ENCODE results near the gene NOTCH1. TPM values are rescaled to one million over a fixed set of nuclear protein-coding genes. Genes with fewer than 3 reads are reported as not detected.

Gene NOTCH1
- total and polyA plus RNA-seq, 2 of the 8 experiments (the other 6 are each of a cell fraction or from before 2014, with no cell fraction given): 6.9 to 55.6 TPM

DNA sequence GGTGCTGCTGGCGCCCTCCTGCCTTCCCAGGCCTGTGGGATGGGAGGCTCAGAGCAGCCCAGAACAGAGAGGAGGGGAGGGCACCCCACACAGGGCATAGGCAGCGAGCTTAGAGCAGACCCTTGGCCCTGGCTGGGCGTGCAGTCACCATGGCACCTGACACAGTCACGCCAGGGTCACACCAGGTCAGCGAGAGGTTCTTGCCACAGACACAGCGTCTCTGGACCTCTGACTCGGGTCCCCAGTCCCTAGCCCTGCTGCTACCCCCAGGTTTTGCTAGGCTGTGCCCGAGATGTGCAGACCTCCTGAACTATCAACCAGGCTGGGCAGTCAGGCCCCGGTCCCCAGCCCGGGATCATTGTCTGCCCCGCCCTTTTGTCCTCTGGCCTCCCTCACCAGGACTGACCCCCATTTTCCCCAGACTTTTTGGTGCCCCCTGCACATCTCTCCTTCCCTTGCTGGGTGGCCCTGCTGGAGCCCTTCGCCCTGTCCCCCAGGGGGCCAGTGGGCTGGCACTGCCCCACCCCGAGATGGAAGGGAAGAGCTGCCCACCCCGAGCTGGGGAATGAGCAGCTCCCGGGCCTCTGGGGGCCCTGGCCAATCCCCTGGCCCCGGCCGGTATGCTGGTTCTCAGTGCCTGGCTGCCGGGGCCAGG, 24.5 kb upstream of the NOTCH1 start:
- Histone ChIP-seq H3K18ac (ENCODE audit: extremely low read depth, low read length) (peak overlapping the region; percentile 3), H3K27ac (ENCODE audit: low read depth, low read length) (no peak overlapping the region), H3K9me3 (ENCODE audit: insufficient read depth in 2 of 2, low read depth in 1 of 2, low read length in 1 of 2) (no peaks in the 10 kb centered on the region), H4K20me1 (replicated peaks in 1 of 2; ENCODE audit: control insufficient read depth in 1 of 2, insufficient read depth in 2 of 2, low read length in 2 of 2) (peaks cover 0 to 6% of the 10 kb centered on the region in 2 experiments), H3K9ac (replicated peaks in 1 of 4; ENCODE audit: extremely low read depth in 1 of 4, low read depth in 3 of 4, low read length in 3 of 4) (peak overlapping the region in 1 of 4 experiments; percentile 38; a peak in 1 of 7 replicates), H2AK5ac (ENCODE audit: low read depth, low read length) (peak overlapping the region; percentile 100), H3K4me2 (ENCODE audit: insufficient read depth in 1 of 2, low read depth in 2 of 2, low read length in 2 of 2) (no peak overlapping the region), H2BK120ac (replicated peaks; ENCODE audit: low read depth, low read length) (no peak overlapping the region), H3K23me2 (ENCODE audit: low read depth, low read length) (peaks cover 5% of the 10 kb centered on the region), H4K8ac (ENCODE audit: extremely low read depth, insufficient read depth, low read length) (peak overlapping the region; percentile 29; the same call in 1 of the 2 replicates), H3K79me2 (ENCODE audit: control insufficient read depth in 1 of 2, insufficient read depth in 2 of 2, low read length in 2 of 2) (0 out of 4 replicates have a peak, but pooled peaks cover 0 to 2% of the 10 kb centered on the region in 2 experiments), H2AFZ (ENCODE audit: low read length) (no peak overlapping the region), H3K23ac (ENCODE audit: insufficient read length) (no peak overlapping the region), H3K14ac (ENCODE audit: insufficient read length) (no peak overlapping the region), H4K5ac (ENCODE audit: insufficient read length, low read depth, low read length) (no peak overlapping the region), H3K4me1 (replicated peaks in 1 of 4; ENCODE audit: control insufficient read depth in 3 of 4, insufficient read depth in 4 of 4, low read length in 3 of 4) (peaks cover 5 to 65% (median 50%) of the 10 kb centered on the region in 4 experiments), H4K91ac (replicated peaks; ENCODE audit: insufficient read length, low read length) (peak overlapping the region; percentile 99), H2BK20ac (ENCODE audit: low read length) (peak overlapping the region; percentile 92; the same call in 1 of the 2 replicates), H2BK15ac (ENCODE audit: low read length) (peak overlapping the region; percentile 99), H2BK12ac (ENCODE audit: low read depth, low read length) (peak overlapping the region; percentile 100), H3K4me3 (ENCODE audit: extremely low read depth in 1 of 4, insufficient read depth in 2 of 4, low read depth in 3 of 4, low read length in 4 of 4) (no peak overlapping the region), H3K27me3 (replicated peaks in 1 of 4; ENCODE audit: control insufficient read depth in 3 of 4, extremely low read depth in 1 of 4, insufficient read depth in 3 of 4, low read length in 3 of 4) (no peaks in the 10 kb centered on the region; a peak in 1 of 7 replicates), H3K36me3 (ENCODE audit: control insufficient read depth in 2 of 4, insufficient read depth in 4 of 4, low read length in 3 of 4) (no peaks in the 10 kb centered on the region; a peak in 1 of 8 replicates), H3K56ac (replicated peaks; ENCODE audit: insufficient read length, low read depth, low read length) (no peak overlapping the region), H3K4ac (replicated peaks; ENCODE audit: insufficient read length, low read depth, low read length) (no peak overlapping the region), H2BK5ac (ENCODE audit: low read depth, low read length) (peak overlapping the region; percentile 96), H3K79me1 (ENCODE audit: low read depth, low read length) (peaks cover 4% of the 10 kb centered on the region; the same call in 1 of the 2 replicates)
- CTCF ChIA-PET (ENCODE audit: partially characterized antibody): interaction anchor here (1.1 to 3.4 kb wide), 2 partner anchors 25 to 31 kb away, joined by 3 to 15 read pairs; no protein-coding TSS in a partner anchor
- POLR2A ChIA-PET (ENCODE audit: partially characterized antibody): interaction anchor here (1.2 to 3.1 kb wide), 2 partner anchors 17 to 32 kb away, joined by 3 to 30 read pairs; no protein-coding TSS in a partner anchor
- FAIRE-seq (no peak), DNase-seq (ENCODE audit: low read depth in 1 of 2, low spot score in 2 of 2) (no peak)
- TF ChIP-seq TEAD4 (IDR thresholded peaks at IDR 0.05; ENCODE audit: low read depth, low read length) (no peak), PHF8 (conservative IDR thresholded peaks at IDR 0.05; ENCODE audit: low read depth, low read length) (no peak), SUZ12 (IDR thresholded peaks at IDR 0.05; ENCODE audit: low read length) (no peak), RAD21 (IDR thresholded peaks at IDR 0.05 in 1 of 2, conservative IDR thresholded peaks at IDR 0.05 in 1 of 2; ENCODE audit: low read depth in 2 of 2, low read length in 2 of 2) (no peak), FOSL1 (IDR thresholded peaks at IDR 0.05; ENCODE audit: insufficient read depth, low read depth, low read length) (no peak), TBP (IDR thresholded peaks at IDR 0.05; ENCODE audit: low read depth, low read length) (no peak)
- TF ChIP-seq, protein P1, sequence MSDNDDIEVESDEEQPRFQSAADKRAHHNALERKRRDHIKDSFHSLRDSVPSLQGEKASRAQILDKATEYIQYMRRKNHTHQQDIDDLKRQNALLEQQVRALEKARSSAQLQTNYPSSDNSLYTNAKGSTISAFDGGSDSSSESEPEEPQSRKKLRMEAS (IDR thresholded peaks at IDR 0.05): no peak
- WGBS, 2 experiments (ENCODE audit: extremely low coverage in 1 of 2, insufficient coverage in 1 of 2, insufficient read length in 1 of 2, insufficient replicate concordance in 2 of 2, low coverage in 1 of 2, low lambda C conversion rate in 2 of 2, missing lambda C conversion rate in 1 of 2): 87% methylated on average over 18 of the region's 18 CpGs; no CpG with 5 or more reads in 1 of the 2 experiments
